ENCODE data around the gene RBP3.

GRCh38 chr10:47303866-47304265, 44.3 kb upstream of the RBP3 start:
- TF ChIP-seq, protein P1, sequence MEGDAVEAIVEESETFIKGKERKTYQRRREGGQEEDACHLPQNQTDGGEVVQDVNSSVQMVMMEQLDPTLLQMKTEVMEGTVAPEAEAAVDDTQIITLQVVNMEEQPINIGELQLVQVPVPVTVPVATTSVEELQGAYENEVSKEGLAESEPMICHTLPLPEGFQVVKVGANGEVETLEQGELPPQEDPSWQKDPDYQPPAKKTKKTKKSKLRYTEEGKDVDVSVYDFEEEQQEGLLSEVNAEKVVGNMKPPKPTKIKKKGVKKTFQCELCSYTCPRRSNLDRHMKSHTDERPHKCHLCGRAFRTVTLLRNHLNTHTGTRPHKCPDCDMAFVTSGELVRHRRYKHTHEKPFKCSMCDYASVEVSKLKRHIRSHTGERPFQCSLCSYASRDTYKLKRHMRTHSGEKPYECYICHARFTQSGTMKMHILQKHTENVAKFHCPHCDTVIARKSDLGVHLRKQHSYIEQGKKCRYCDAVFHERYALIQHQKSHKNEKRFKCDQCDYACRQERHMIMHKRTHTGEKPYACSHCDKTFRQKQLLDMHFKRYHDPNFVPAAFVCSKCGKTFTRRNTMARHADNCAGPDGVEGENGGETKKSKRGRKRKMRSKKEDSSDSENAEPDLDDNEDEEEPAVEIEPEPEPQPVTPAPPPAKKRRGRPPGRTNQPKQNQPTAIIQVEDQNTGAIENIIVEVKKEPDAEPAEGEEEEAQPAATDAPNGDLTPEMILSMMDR (IDR thresholded peaks at IDR 0.05), result no peak
- no peak for TF ChIP-seq POLR2AphosphoS5 (IDR thresholded peaks at IDR 0.05; ENCODE audit: insufficient read depth in 1 of 2, low read depth in 1 of 2)
